Measurements from ENCODE around the gene OSBP2. TPM values are rescaled to one million over a fixed set of nuclear protein-coding genes. Genes with fewer than 3 reads are reported as not detected.
"Not testable (repeated sequence)": the region's sequence is repeated elsewhere in the genome, so short reads cannot be mapped to it uniquely, and the experiment has no call there.

OSBP2 gene
- total RNA-seq, 2 donors from 2014 or later: 1.1 to 9.4 TPM

GRCh38 chr22:30717331-30717921 is 22.8 kb downstream of the OSBP2 start:
- ATAC-seq: no peak
- no peaks in the 10 kb centered on the region for H3K9me3 ChIP-seq (ENCODE audit: control insufficient read depth, low read length, poor library complexity, severe bottlenecking)
- no peaks in the 10 kb centered on the region for H3K27me3 Mint-ChIP-seq
- no peak overlapping the region for H3K27ac Mint-ChIP-seq
- DNase-seq: no peak
- H3K36me3 Mint-ChIP-seq (ENCODE audit: low read depth): peaks cover 3% of the 10 kb centered on the region
- no peak overlapping the region for H3K4me3 Mint-ChIP-seq
- peaks cover 6% of the 10 kb centered on the region for H3K4me1 Mint-ChIP-seq

GRCh38 chr22:30717952-30718351 is 23.3 kb downstream of the OSBP2 start:
- ATAC-seq: no peak

GRCh38 chr22:30718491-30718890 is 23.8 kb downstream of the OSBP2 start:
- ATAC-seq: no peak
- H3K36me3 Mint-ChIP-seq (ENCODE audit: low read depth): peaks cover 3% of the 10 kb centered on the region
- no peak for DNase-seq
- H3K4me3 Mint-ChIP-seq: no peak overlapping the region
- no peaks in the 10 kb centered on the region for H3K9me3 ChIP-seq (ENCODE audit: control insufficient read depth, low read length, poor library complexity, severe bottlenecking)
- no peak overlapping the region for H3K27ac Mint-ChIP-seq
- H3K27me3 Mint-ChIP-seq: no peaks in the 10 kb centered on the region
- H3K4me1 Mint-ChIP-seq: peaks cover 7% of the 10 kb centered on the region

More at GRCh38 chr22:30717952-30718351, 23.3 kb downstream of the OSBP2 start:
- Mint-ChIP-seq H3K27me3 (no peaks in the 10 kb centered on the region), H3K27ac (no peak overlapping the region), H3K4me3 (no peak overlapping the region), H3K4me1 (peaks cover 7% of the 10 kb centered on the region), H3K36me3 (ENCODE audit: low read depth) (peaks cover 3% of the 10 kb centered on the region)
- H3K9me3 ChIP-seq (ENCODE audit: control insufficient read depth, low read length, poor library complexity, severe bottlenecking): no peaks in the 10 kb centered on the region
- no peak for DNase-seq

- Mint-ChIP-seq H3K27ac (no peak overlapping the region), H3K27me3 (no peaks in the 10 kb centered on the region), H3K4me3 (no peak overlapping the region), H3K36me3 (ENCODE audit: low read depth) (peaks cover 3% of the 10 kb centered on the region), H3K4me1 (peaks cover 7% of the 10 kb centered on the region)
- no peak for DNase-seq
- no peaks in the 10 kb centered on the region for H3K9me3 ChIP-seq (ENCODE audit: control insufficient read depth, low read length, poor library complexity, severe bottlenecking)
- ATAC-seq: no peak
Measured at GRCh38 chr22:30718938-30719337, 24.3 kb downstream of the OSBP2 start.

- ATAC-seq: no peak
- Mint-ChIP-seq H3K4me1 (peaks cover 5% of the 10 kb centered on the region), H3K27ac (no peak overlapping the region), H3K36me3 (ENCODE audit: low read depth) (no peaks in the 10 kb centered on the region), H3K4me3 (no peak overlapping the region), H3K27me3 (no peaks in the 10 kb centered on the region)
- H3K9me3 ChIP-seq (ENCODE audit: control insufficient read depth, low read length, poor library complexity, severe bottlenecking): no peaks in the 10 kb centered on the region
- no peak for DNase-seq
Measured at GRCh38 chr22:30720263-30720837, 25.7 kb downstream of the OSBP2 start.

GRCh38 chr22:30721741-30722140 is 27.1 kb downstream of the OSBP2 start:
- Mint-ChIP-seq H3K4me3 (no peak overlapping the region), H3K36me3 (ENCODE audit: low read depth) (peaks cover 4% of the 10 kb centered on the region), H3K27me3 (peaks cover 7% of the 10 kb centered on the region), H3K4me1 (peaks cover 5% of the 10 kb centered on the region), H3K27ac (no peak overlapping the region)
- ATAC-seq: no peak
- no peak for DNase-seq
- no peaks in the 10 kb centered on the region for H3K9me3 ChIP-seq (ENCODE audit: control insufficient read depth, low read length, poor library complexity, severe bottlenecking)

GRCh38 chr22:30728826-30729225 is 34.2 kb downstream of the OSBP2 start:
- Mint-ChIP-seq H3K4me1 (no peaks in the 10 kb centered on the region), H3K27me3 (peaks cover 13% of the 10 kb centered on the region), H3K4me3 (no peak overlapping the region), H3K27ac (no peak overlapping the region), H3K36me3 (ENCODE audit: low read depth) (peaks cover 4% of the 10 kb centered on the region)
- H3K9me3 ChIP-seq (ENCODE audit: control insufficient read depth, low read length, poor library complexity, severe bottlenecking): no peaks in the 10 kb centered on the region
- ATAC-seq: no peak
- no peak for DNase-seq

GRCh38 chr22:30731658-30732057 is 37.0 kb downstream of the OSBP2 start:
- no peak overlapping the region for H3K27ac Mint-ChIP-seq
- no peaks in the 10 kb centered on the region for H3K9me3 ChIP-seq (ENCODE audit: control insufficient read depth, low read length, poor library complexity, severe bottlenecking)
- H3K36me3 Mint-ChIP-seq (ENCODE audit: low read depth): peaks cover 2% of the 10 kb centered on the region
- no peaks in the 10 kb centered on the region for H3K4me1 Mint-ChIP-seq
- peaks cover 6% of the 10 kb centered on the region for H3K27me3 Mint-ChIP-seq
- DNase-seq (no peak), ATAC-seq (no peak)
- H3K4me3 Mint-ChIP-seq: no peak overlapping the region

- no peak for ATAC-seq
- Mint-ChIP-seq H3K27me3 (peaks cover 6% of the 10 kb centered on the region), H3K4me1 (no peaks in the 10 kb centered on the region), H3K27ac (no peak overlapping the region), H3K4me3 (no peak overlapping the region), H3K36me3 (ENCODE audit: low read depth) (peaks cover 2% of the 10 kb centered on the region)
- no peaks in the 10 kb centered on the region for H3K9me3 ChIP-seq (ENCODE audit: control insufficient read depth, low read length, poor library complexity, severe bottlenecking)
- DNase-seq: no peak
Measured at GRCh38 chr22:30732426-30732825, 37.8 kb downstream of the OSBP2 start.

- H3K27me3 Mint-ChIP-seq: peaks cover 6% of the 10 kb centered on the region
- DNase-seq (no peak), ATAC-seq (no peak)
- H3K4me3 Mint-ChIP-seq: no peak overlapping the region
- H3K9me3 ChIP-seq (ENCODE audit: control insufficient read depth, low read length, poor library complexity, severe bottlenecking): no peaks in the 10 kb centered on the region
- no peak overlapping the region for H3K27ac Mint-ChIP-seq
- H3K36me3 Mint-ChIP-seq (ENCODE audit: low read depth): peaks cover 2% of the 10 kb centered on the region
- no peaks in the 10 kb centered on the region for H3K4me1 Mint-ChIP-seq
Measured at GRCh38 chr22:30733181-30733631, 38.5 kb downstream of the OSBP2 start.

- not testable (repeated sequence) for ATAC-seq; H3K36me3 Mint-ChIP-seq (ENCODE audit: low read depth); H3K4me3 Mint-ChIP-seq; DNase-seq; H3K9me3 ChIP-seq (ENCODE audit: control insufficient read depth, low read length, poor library complexity, severe bottlenecking)
- Mint-ChIP-seq H3K27me3 (peaks cover 19% of the 10 kb centered on the region), H3K4me1 (peaks cover 20% of the 10 kb centered on the region), H3K27ac (peak overlapping the region; percentile 21)
Measured at GRCh38 chr22:30740007-30740406, 45.3 kb downstream of the OSBP2 start.

- H3K4me3 Mint-ChIP-seq: peak overlapping the region; percentile 71
- not testable (repeated sequence) for H3K9me3 ChIP-seq (ENCODE audit: control insufficient read depth, low read length, poor library complexity, severe bottlenecking); ATAC-seq; DNase-seq; H3K36me3 Mint-ChIP-seq (ENCODE audit: low read depth)
- H3K27ac Mint-ChIP-seq: peak overlapping the region; percentile 21
- H3K4me1 Mint-ChIP-seq: peaks cover 22% of the 10 kb centered on the region
- H3K27me3 Mint-ChIP-seq: peaks cover 19% of the 10 kb centered on the region
Measured at GRCh38 chr22:30740511-30740910, 45.8 kb downstream of the OSBP2 start.

GRCh38 chr22:30742291-30743256 is 47.9 kb downstream of the OSBP2 start:
- peaks cover 19% of the 10 kb centered on the region for H3K27me3 Mint-ChIP-seq
- H3K9me3 ChIP-seq (ENCODE audit: control insufficient read depth, low read length, poor library complexity, severe bottlenecking): no peaks in the 10 kb centered on the region
- peak overlapping the region; percentile 3 for H3K27ac Mint-ChIP-seq
- H3K4me3 Mint-ChIP-seq: peak overlapping the region; percentile 62
- no peak for ATAC-seq
- H3K4me1 Mint-ChIP-seq: peaks cover 26% of the 10 kb centered on the region
- H3K36me3 Mint-ChIP-seq (ENCODE audit: low read depth): peaks cover under 1% of the 10 kb centered on the region
- DNase-seq: no peak

All from T-helper 17 cell (primary cell).